IPS-15b (cell line): Measurements from ENCODE around the gene THOP1.

Experiments used
- H3K27me3 ChIP-seq: one replicate; pipeline ENCODE4 v1.6.1; 2013; ENCODE audit warnings: low read length; ENCODE audit not compliant: control insufficient read depth, insufficient read depth
- H3K36me3 ChIP-seq: one replicate; pipeline ENCODE4 v1.6.1; 2013; ENCODE audit warnings: low read length; ENCODE audit not compliant: control insufficient read depth, insufficient read depth
- H3K4me1 ChIP-seq: one replicate; pipeline ENCODE4 v1.6.1; 2013; ENCODE audit warnings: mild to moderate bottlenecking, low read length; ENCODE audit not compliant: control insufficient read depth, insufficient read depth
- H3K4me3 ChIP-seq: one replicate; pipeline ENCODE4 v1.5.1; 2013; ENCODE audit warnings: low read depth, low read length
- H3K9ac ChIP-seq: one replicate; pipeline ENCODE4 v1.6.1; 2013; ENCODE audit warnings: low read depth, mild to moderate bottlenecking, low read length
- H3K9me3 ChIP-seq: one replicate; pipeline ENCODE4 v1.6.1; 2013; ENCODE audit warnings: mild to moderate bottlenecking, low read length; ENCODE audit not compliant: control insufficient read depth, insufficient read depth

THOP1 gene

DNA sequence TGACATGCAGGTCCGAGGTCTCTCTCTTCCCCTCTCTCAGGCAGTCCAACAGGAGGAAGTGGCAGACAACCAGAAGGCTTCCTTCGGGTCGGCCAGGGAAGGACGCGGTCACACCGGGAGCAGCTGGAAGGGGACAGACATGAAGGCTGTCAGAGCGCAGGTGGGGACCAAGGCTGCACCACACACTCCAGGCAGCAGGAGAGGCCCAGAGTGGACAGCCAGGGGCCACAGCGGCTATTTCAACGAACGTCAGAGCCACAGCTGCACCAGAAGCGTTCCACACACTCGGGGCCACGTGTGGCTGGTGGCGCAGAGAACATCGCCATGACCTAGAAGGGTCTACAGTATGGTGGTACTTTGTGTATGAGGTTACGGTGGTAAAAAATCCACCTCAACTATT is 29.5 kb upstream of the THOP1 start:
- no peaks in the 10 kb centered on the region for H3K27me3 ChIP-seq
- no peak overlapping the region for H3K9ac ChIP-seq
- H3K36me3 ChIP-seq, result peaks cover 52% of the 10 kb centered on the region
- H3K9me3 ChIP-seq, result no peaks in the 10 kb centered on the region
- no peaks in the 10 kb centered on the region for H3K4me1 ChIP-seq
- no peak overlapping the region for H3K4me3 ChIP-seq

GRCh38 chr19:2756477-2756876 is 28.8 kb upstream of the THOP1 start:
- no peak overlapping the region for H3K9ac ChIP-seq
- H3K9me3 ChIP-seq, result no peaks in the 10 kb centered on the region
- no peaks in the 10 kb centered on the region for H3K27me3 ChIP-seq
- no peak overlapping the region for H3K4me3 ChIP-seq
- no peaks in the 10 kb centered on the region for H3K4me1 ChIP-seq
- H3K36me3 ChIP-seq, result peaks cover 58% of the 10 kb centered on the region

- no peak overlapping the region for H3K9ac ChIP-seq
- H3K4me3 ChIP-seq, result no peak overlapping the region
- no peaks in the 10 kb centered on the region for H3K4me1 ChIP-seq
- H3K9me3 ChIP-seq, result no peaks in the 10 kb centered on the region
- H3K27me3 ChIP-seq, result no peaks in the 10 kb centered on the region
- peaks cover 63% of the 10 kb centered on the region for H3K36me3 ChIP-seq
Observed at GRCh38 chr19:2756921-2757881, 28.1 kb upstream of the THOP1 start.

GRCh38 chr19:2758601-2759313 is 26.5 kb upstream of the THOP1 start:
- Histone ChIP-seq H3K36me3 (peaks cover 68% of the 10 kb centered on the region), H3K9me3 (no peaks in the 10 kb centered on the region), H3K27me3 (no peaks in the 10 kb centered on the region), H3K9ac (no peak overlapping the region), H3K4me1 (no peaks in the 10 kb centered on the region), H3K4me3 (no peak overlapping the region)

GRCh38 chr19:2759362-2759761 is 25.9 kb upstream of the THOP1 start:
- no peaks in the 10 kb centered on the region for H3K4me1 ChIP-seq
- H3K9me3 ChIP-seq, result no peaks in the 10 kb centered on the region
- H3K4me3 ChIP-seq, result no peak overlapping the region
- H3K36me3 ChIP-seq, result peaks cover 67% of the 10 kb centered on the region
- H3K27me3 ChIP-seq, result no peaks in the 10 kb centered on the region
- H3K9ac ChIP-seq, result no peak overlapping the region

DNA sequence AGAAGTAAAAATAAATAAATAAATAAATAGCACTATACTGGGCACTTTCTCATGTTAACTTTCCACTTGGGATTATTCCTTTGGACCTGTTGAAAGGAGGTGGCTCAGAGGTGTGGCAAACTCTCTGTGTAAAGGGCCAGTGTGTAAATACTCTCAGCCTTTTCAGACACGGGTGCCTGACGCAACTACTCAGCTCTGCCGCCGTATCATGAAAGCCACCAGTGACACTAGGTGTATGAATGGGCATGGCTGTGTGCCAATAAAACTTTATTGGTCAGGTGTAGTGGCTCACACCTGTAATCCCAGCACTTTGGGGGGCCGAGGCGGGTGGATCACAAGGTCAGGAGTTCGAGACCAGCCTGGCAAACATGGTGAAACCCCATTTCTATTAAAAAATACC is 25.3 kb upstream of the THOP1 start:
- Histone ChIP-seq H3K36me3 (peaks cover 64% of the 10 kb centered on the region), H3K9ac (no peak overlapping the region), H3K4me1 (no peaks in the 10 kb centered on the region), H3K4me3 (no peak overlapping the region), H3K9me3 (no peaks in the 10 kb centered on the region), H3K27me3 (no peaks in the 10 kb centered on the region)

DNA sequence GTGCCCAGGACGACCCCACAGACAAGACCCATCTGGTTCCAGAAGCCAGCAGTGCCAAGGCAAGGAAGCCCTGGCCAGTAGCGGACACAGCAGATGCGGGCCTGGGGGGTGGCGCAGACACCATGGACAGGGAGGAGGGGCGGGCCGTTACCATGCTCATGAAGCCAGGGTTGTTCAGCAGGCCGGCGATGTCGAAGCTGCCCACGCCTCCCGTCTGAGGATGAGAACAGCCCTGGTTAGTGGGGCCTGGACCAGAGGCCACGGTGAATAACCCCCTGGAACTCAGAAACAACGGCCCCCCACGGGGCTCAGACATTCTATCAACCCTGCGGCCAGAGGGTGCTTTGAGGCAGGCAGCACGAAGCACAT is 24.0 kb upstream of the THOP1 start:
- Histone ChIP-seq H3K9me3 (no peaks in the 10 kb centered on the region), H3K9ac (no peak overlapping the region), H3K4me1 (no peaks in the 10 kb centered on the region), H3K36me3 (peaks cover 65% of the 10 kb centered on the region), H3K27me3 (no peaks in the 10 kb centered on the region), H3K4me3 (no peak overlapping the region)

DNA sequence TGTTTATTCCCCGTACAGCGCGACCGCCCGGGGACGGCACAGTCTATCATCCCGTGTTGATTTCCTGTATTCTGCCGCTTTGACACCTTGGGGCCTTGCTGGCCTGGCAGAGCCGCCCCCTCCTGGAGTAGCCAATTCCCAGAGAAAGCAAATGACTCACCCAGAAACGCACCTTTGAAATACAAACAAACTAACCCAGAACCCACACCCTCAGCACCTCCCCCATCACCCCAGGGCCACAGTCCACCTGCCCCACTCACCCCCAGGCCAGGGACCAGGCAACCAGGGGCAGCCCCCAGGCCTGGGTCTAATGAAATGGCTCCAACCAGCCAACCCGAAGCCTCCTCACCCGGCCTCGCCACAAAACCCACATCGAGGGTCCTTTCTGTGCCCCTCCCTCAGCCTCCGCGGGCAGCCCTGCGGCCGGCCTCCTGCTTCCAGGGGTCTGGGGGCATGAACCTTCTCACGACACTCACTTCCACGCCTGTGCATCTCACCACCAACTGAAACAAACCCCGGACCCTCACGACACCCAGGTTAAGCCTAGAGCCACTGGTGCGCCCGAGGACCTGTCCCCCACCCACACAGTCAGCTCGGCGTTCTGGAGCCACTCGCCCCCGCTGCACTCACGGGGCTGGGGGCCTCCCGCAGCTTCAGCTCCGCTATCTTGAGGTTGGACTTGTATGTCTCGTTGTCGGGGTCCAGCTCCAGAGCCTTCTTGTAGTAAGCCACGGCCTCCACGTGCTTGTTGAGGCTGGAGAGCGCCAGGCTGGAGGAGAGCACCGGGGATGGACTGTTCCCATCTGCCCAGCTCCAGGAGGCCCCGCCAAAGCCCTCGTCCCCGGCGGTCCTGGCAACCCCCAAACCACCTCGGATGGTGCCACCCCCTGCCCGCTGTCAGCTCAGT is 23.2 kb upstream of the THOP1 start:
- Histone ChIP-seq H3K9ac (no peak overlapping the region), H3K36me3 (peaks cover 66% of the 10 kb centered on the region), H3K4me3 (no peak overlapping the region), H3K27me3 (no peaks in the 10 kb centered on the region), H3K9me3 (no peaks in the 10 kb centered on the region), H3K4me1 (no peaks in the 10 kb centered on the region)

GRCh38 chr19:2762783-2763496 is 22.4 kb upstream of the THOP1 start:
- no peak overlapping the region for H3K4me3 ChIP-seq
- no peaks in the 10 kb centered on the region for H3K27me3 ChIP-seq
- H3K9me3 ChIP-seq, result no peaks in the 10 kb centered on the region
- no peak overlapping the region for H3K9ac ChIP-seq
- H3K4me1 ChIP-seq, result no peaks in the 10 kb centered on the region
- H3K36me3 ChIP-seq, result peaks cover 64% of the 10 kb centered on the region

DNA sequence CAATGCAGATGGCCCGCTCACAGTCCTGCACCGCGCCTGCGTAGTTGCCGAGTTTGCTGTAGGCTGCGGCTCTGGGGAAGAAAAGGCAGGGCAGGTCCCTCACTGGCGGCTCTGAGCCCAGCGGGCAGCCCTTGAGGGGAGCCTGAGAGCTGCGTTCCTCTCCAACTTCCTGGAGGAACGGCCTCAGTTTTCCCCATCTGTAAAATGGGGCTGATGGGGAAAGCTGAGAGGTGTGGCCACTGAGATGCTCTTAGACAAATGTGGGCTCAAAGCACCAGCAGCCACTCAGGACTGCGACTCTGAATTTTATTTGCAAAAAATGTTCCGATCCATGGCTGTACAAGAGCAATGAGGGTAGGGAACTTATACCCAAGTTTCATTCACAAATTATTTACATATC is 21.6 kb upstream of the THOP1 start:
- H3K4me3 ChIP-seq, result no peak overlapping the region
- H3K4me1 ChIP-seq, result no peaks in the 10 kb centered on the region
- H3K36me3 ChIP-seq, result peaks cover 68% of the 10 kb centered on the region
- no peaks in the 10 kb centered on the region for H3K27me3 ChIP-seq
- no peaks in the 10 kb centered on the region for H3K9me3 ChIP-seq
- H3K9ac ChIP-seq, result no peak overlapping the region

DNA sequence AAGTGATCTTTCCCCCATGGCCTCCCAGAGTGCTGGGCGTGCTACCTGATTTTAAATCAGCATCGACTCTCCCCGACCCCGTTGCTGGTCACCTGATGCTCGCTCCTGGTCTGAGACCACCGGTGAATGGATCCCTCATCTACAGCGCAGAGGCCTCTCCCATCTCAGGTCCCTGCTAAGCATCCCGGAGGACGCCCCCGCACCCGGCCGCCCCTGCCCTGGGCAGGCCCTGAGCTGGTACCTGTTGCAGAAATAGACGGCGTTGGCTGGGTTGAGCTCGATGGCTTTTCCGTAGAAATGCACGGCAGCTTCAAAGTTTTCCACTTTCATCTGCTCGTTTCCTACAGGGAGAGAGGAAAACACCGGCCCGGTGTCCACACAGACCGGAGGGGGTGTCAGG is 20.4 kb upstream of the THOP1 start:
- H3K36me3 ChIP-seq, result peaks cover 71% of the 10 kb centered on the region
- H3K9ac ChIP-seq, result no peak overlapping the region
- H3K27me3 ChIP-seq, result no peaks in the 10 kb centered on the region
- no peak overlapping the region for H3K4me3 ChIP-seq
- no peaks in the 10 kb centered on the region for H3K9me3 ChIP-seq
- H3K4me1 ChIP-seq, result no peaks in the 10 kb centered on the region
